Progenitor cell of endocrine pancreas (in vitro differentiated cells): ENCODE data around the gene ZFTA. TPM values are rescaled to one million over a fixed set of nuclear protein-coding genes. Genes with fewer than 3 reads are reported as not detected.

ENCODE experiments used
- DNase-seq: peaks from one replicate; pipeline ENCODE4 v3.0.0; 2021; ENCODE audit warnings: low spot score; ENCODE audit not compliant: unreplicated experiment
- H3K27ac Mint-ChIP-seq: 2 replicates; pipeline ENCODE4 v1.8.0; 2021; ENCODE audit warnings: mild to moderate bottlenecking, moderate library complexity, mixed read lengths
- H3K27me3 Mint-ChIP-seq: 2 replicates; pipeline ENCODE4 v1.8.0; 2021; ENCODE audit warnings: mixed read lengths
- H3K36me3 Mint-ChIP-seq: 2 replicates; pipeline ENCODE4 v1.8.0; 2022; ENCODE audit warnings: mixed read lengths; ENCODE audit not compliant: insufficient read depth
- H3K4me1 Mint-ChIP-seq: 2 replicates; pipeline ENCODE4 v1.8.0; 2021; ENCODE audit warnings: low read depth, mixed read lengths
- H3K4me3 Mint-ChIP-seq: 2 replicates; pipeline ENCODE4 v1.8.0; 2021; ENCODE audit warnings: low read depth, mild to moderate bottlenecking, moderate library complexity, mixed read lengths
- H3K9me3 Mint-ChIP-seq: 2 replicates; pipeline ENCODE4 v1.8.0; 2021; ENCODE audit warnings: low read depth, mixed read lengths
- CTCF ChIP-seq: fragments of 200-600 bp; sonication (generic); IDR thresholded peaks from one replicate; pipeline ENCODE4 v1.5.0; 2021; ENCODE audit warnings: antibody characterized with exemption, mild to moderate bottlenecking; ENCODE audit not compliant: unreplicated experiment
- total RNA-seq: library from RNA; stranded (reverse); gene quantifications from 2 replicates; pipeline ENCODE4 v1.2.1, GENCODE V29; 2021

ZFTA gene
- total RNA-seq, 1 donor from 2014 or later = 46.8 TPM

- no peaks in the 10 kb centered on the region for H3K9me3 Mint-ChIP-seq
- no peaks in the 10 kb centered on the region for H3K36me3 Mint-ChIP-seq
- H3K27me3 Mint-ChIP-seq = peaks cover 2% of the 10 kb centered on the region
- no peaks in the 10 kb centered on the region for H3K4me1 Mint-ChIP-seq
- no peak for DNase-seq
- no peak overlapping the region for H3K4me3 Mint-ChIP-seq
- no peak for TF ChIP-seq CTCF
- peak overlapping the region; percentile 76 for H3K27ac Mint-ChIP-seq
Observed at GRCh38 chr11:63804259-63804658, 35.7 kb upstream of the ZFTA start.

- no peak for DNase-seq
- Mint-ChIP-seq H3K36me3 (no peaks in the 10 kb centered on the region), H3K27me3 (peaks cover 2% of the 10 kb centered on the region), H3K4me3 (no peak overlapping the region), H3K4me1 (no peaks in the 10 kb centered on the region), H3K9me3 (no peaks in the 10 kb centered on the region), H3K27ac (no peak overlapping the region)
- no peak for TF ChIP-seq CTCF
Observed at GRCh38 chr11:63802637-63803414, 34.3 kb upstream of the ZFTA start.

- H3K27me3 Mint-ChIP-seq = peaks cover 2% of the 10 kb centered on the region
- H3K9me3 Mint-ChIP-seq = no peaks in the 10 kb centered on the region
- H3K27ac Mint-ChIP-seq = no peak overlapping the region
- no peak for TF ChIP-seq CTCF
- H3K4me3 Mint-ChIP-seq = no peak overlapping the region
- DNase-seq = no peak
- H3K4me1 Mint-ChIP-seq = no peaks in the 10 kb centered on the region
- H3K36me3 Mint-ChIP-seq = no peaks in the 10 kb centered on the region
Observed at GRCh38 chr11:63800921-63801320, 32.3 kb upstream of the ZFTA start.

- Mint-ChIP-seq H3K27me3 (no peaks in the 10 kb centered on the region), H3K27ac (no peak overlapping the region), H3K4me3 (no peak overlapping the region), H3K9me3 (peaks cover 8% of the 10 kb centered on the region), H3K4me1 (no peaks in the 10 kb centered on the region), H3K36me3 (no peaks in the 10 kb centered on the region)
- no peak for TF ChIP-seq CTCF
- DNase-seq = no peak
Observed at GRCh38 chr11:63795066-63795465, 26.5 kb upstream of the ZFTA start.

- H3K36me3 Mint-ChIP-seq = no peaks in the 10 kb centered on the region
- H3K4me3 Mint-ChIP-seq = no peak overlapping the region
- TF ChIP-seq CTCF = no peak
- no peak for DNase-seq
- peaks cover 1% of the 10 kb centered on the region for H3K4me1 Mint-ChIP-seq
- peaks cover 8% of the 10 kb centered on the region for H3K9me3 Mint-ChIP-seq
- no peaks in the 10 kb centered on the region for H3K27me3 Mint-ChIP-seq
- H3K27ac Mint-ChIP-seq = no peak overlapping the region
Observed at GRCh38 chr11:63793161-63793560, 24.6 kb upstream of the ZFTA start.
